Caco-2 (cell line): ENCODE results near the gene MYH14. TPM values are rescaled to one million over a fixed set of nuclear protein-coding genes. Genes with fewer than 3 reads are reported as not detected.

Experiments used
- BruUV-seq: library from RNA; stranded (reverse); fragments of 400-500 nt; replicated peaks from 2 replicates; lab custom pipeline; 2021; lab: Mats Ljungman, UMichigan
- CTCF ChIA-PET: fragments of 300-600 bp; sonication (Branson Sonifier 250); formaldehyde crosslinking; loops from one replicate; lab custom pipeline; 2022; ENCODE audit warnings: antibody characterized with exemption; lab: Charles Lee
- POLR2A ChIA-PET: fragments of 300-600 bp; sonication (Branson Sonifier 250); formaldehyde crosslinking; loops from one replicate; lab custom pipeline; 2022; ENCODE audit warnings: antibody characterized with exemption; lab: Charles Lee
- DNase-seq, 2 experiments: peaks; one replicate each; pipeline versions ENCODE4 v3.0.0 to v3.0.0-alpha.2; 2020 to 2022
- H3K27me3 ChIP-seq: replicated peaks from 2 replicates; pipeline ENCODE4 v1.6.0; 2011; ENCODE audit warnings: low read length; ENCODE audit not compliant: control insufficient read depth, insufficient read depth
- H3K36me3 ChIP-seq: 2 replicates; pipeline ENCODE4 v1.5.1; 2011; ENCODE audit warnings: low read length; ENCODE audit not compliant: control insufficient read depth, insufficient read depth
- H3K4me1 ChIP-seq: fragments of 250-450 bp; sonication (Bioruptor Pico); 2 replicates; pipeline ENCODE4 v1.5.1; 2020; ENCODE audit warnings: mild to moderate bottlenecking
- H3K4me3 ChIP-seq: 2 replicates; pipeline ENCODE4 v1.5.1; 2011; ENCODE audit warnings: low read depth, mild to moderate bottlenecking, control low read depth, low read length
- H3K9me3 ChIP-seq: fragments of 250-450 bp; sonication (Bioruptor Pico); 2 replicates; pipeline ENCODE4 v1.5.1; 2020; ENCODE audit warnings: mild to moderate bottlenecking, moderate library complexity
- H3K27ac Mint-ChIP-seq: one replicate; pipeline ENCODE4 v1.8.0; 2022; ENCODE audit warnings: mixed read lengths; ENCODE audit not compliant: unreplicated experiment
- H3K27me3 Mint-ChIP-seq: one replicate; pipeline ENCODE4 v1.8.0; 2022; ENCODE audit warnings: mixed read lengths; ENCODE audit not compliant: insufficient read depth, unreplicated experiment
- H3K36me3 Mint-ChIP-seq: one replicate; pipeline ENCODE4 v1.8.0; 2022; ENCODE audit warnings: mild to moderate bottlenecking, mixed read lengths; ENCODE audit not compliant: insufficient read depth, unreplicated experiment
- H3K4me1 Mint-ChIP-seq: one replicate; pipeline ENCODE4 v1.8.0; 2022; ENCODE audit warnings: low read depth, mixed read lengths; ENCODE audit not compliant: unreplicated experiment
- H3K4me3 Mint-ChIP-seq: one replicate; pipeline ENCODE4 v1.8.0; 2022; ENCODE audit warnings: mild to moderate bottlenecking, moderate library complexity, mixed read lengths; ENCODE audit not compliant: unreplicated experiment
- H3K9me3 Mint-ChIP-seq: one replicate; pipeline ENCODE4 v1.8.0; 2022; ENCODE audit warnings: mixed read lengths; ENCODE audit not compliant: unreplicated experiment
- intact Hi-C: fragments of 100-400 bp; cut with micrococcal nuclease; formaldehyde crosslinking; loops from one replicate; pipeline ENCODE4 v1.10.0; 2022; ENCODE audit not compliant: unreplicated experiment
- total RNA-seq: library from RNA; stranded (reverse); gene quantifications from 2 replicates; pipeline ENCODE4 v1.2.3, GENCODE V29; 2022
- TF ChIP-seq, protein P1 (sequence below), 2 experiments: fragments of 200-600 bp in 1 of 2; IDR thresholded peaks; 1 replicate in 1 of 2; 2 replicates in 1 of 2; pipeline versions ENCODE4 v1.5.1 to v1.8.0; 2011 to 2022; ENCODE audit warnings: antibody characterized with exemption in 1 of 2, control low read depth in 1 of 2, inconsistent platforms in 1 of 2, low read depth in 1 of 2, low read length in 1 of 2, mild to moderate bottlenecking in 1 of 2, moderate library complexity in 1 of 2; ENCODE audit not compliant: insufficient read depth in 1 of 2, severe bottlenecking in 1 of 2, unreplicated experiment in 1 of 2

The MYH14 gene
- total RNA-seq, 1 experiment from 2014 or later: 89.8 TPM

- Mint-ChIP-seq H3K27me3 (no peaks in the 10 kb centered on the region), H3K36me3 (peaks cover 64% of the 10 kb centered on the region), H3K9me3 (peaks cover 26% of the 10 kb centered on the region), H3K4me3 (no peak overlapping the region), H3K27ac (no peak overlapping the region), H3K4me1 (no peaks in the 10 kb centered on the region)
- peaks cover 10% of the 10 kb centered on the region for H3K36me3 ChIP-seq
- intact Hi-C loops: no loop called here
- no peaks in the 10 kb centered on the region for H3K27me3 ChIP-seq
- no TSS peak for BruUV-seq
- H3K4me3 ChIP-seq: no peak overlapping the region
- no peaks in the 10 kb centered on the region for H3K4me1 ChIP-seq
- peaks cover 13% of the 10 kb centered on the region for H3K9me3 ChIP-seq
- POLR2A ChIA-PET: no interaction called here
- CTCF ChIA-PET: interaction anchor here (0.6 kb wide), 1 partner anchor 143 kb away, joined by 3 read pairs; no protein-coding TSS in a partner anchor
- no peak for DNase-seq
- TF ChIP-seq, protein P1, sequence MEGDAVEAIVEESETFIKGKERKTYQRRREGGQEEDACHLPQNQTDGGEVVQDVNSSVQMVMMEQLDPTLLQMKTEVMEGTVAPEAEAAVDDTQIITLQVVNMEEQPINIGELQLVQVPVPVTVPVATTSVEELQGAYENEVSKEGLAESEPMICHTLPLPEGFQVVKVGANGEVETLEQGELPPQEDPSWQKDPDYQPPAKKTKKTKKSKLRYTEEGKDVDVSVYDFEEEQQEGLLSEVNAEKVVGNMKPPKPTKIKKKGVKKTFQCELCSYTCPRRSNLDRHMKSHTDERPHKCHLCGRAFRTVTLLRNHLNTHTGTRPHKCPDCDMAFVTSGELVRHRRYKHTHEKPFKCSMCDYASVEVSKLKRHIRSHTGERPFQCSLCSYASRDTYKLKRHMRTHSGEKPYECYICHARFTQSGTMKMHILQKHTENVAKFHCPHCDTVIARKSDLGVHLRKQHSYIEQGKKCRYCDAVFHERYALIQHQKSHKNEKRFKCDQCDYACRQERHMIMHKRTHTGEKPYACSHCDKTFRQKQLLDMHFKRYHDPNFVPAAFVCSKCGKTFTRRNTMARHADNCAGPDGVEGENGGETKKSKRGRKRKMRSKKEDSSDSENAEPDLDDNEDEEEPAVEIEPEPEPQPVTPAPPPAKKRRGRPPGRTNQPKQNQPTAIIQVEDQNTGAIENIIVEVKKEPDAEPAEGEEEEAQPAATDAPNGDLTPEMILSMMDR (IDR thresholded peaks at IDR 0.05; ENCODE audit: insufficient read depth in 1 of 2, low read depth in 1 of 2, low read length in 1 of 2, severe bottlenecking in 1 of 2, unreplicated experiment in 1 of 2): no peak
Observed at GRCh38 chr19:50290011-50290410, 86.6 kb downstream of the MYH14 start.

DNA sequence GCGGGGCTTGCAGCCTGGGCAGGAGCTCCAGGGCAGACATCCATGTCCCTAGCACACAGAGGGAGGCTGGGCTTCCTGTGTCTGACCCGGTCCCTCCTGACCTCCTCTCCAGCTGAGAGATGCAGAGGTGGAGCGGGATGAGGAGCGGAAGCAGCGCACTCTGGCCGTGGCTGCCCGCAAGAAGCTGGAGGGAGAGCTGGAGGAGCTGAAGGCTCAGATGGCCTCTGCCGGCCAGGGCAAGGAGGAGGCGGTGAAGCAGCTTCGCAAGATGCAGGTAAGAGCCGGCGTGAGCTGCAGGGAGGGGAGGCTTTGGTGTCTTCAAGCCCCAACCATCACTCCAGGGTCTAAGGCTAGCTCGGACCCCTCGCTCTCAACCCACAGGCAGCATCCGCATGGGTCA, 87.4 kb downstream of the MYH14 start:
- Histone ChIP-seq H3K36me3 (peaks cover 10% of the 10 kb centered on the region), H3K4me3 (no peak overlapping the region), H3K9me3 (peaks cover 6% of the 10 kb centered on the region), H3K27me3 (no peaks in the 10 kb centered on the region), H3K4me1 (no peaks in the 10 kb centered on the region)
- ChIA-PET CTCF (interaction anchor here (0.6 kb wide), 1 partner anchor 100 kb away, joined by 9 read pairs; no protein-coding TSS in a partner anchor), POLR2A (no interaction called here)
- TF ChIP-seq, protein P1 (IDR thresholded peaks at IDR 0.05; ENCODE audit: insufficient read depth in 1 of 2, low read depth in 1 of 2, low read length in 1 of 2, severe bottlenecking in 1 of 2, unreplicated experiment in 1 of 2): no peak
- H3K27me3 Mint-ChIP-seq: no peaks in the 10 kb centered on the region
- no peak overlapping the region for H3K4me3 Mint-ChIP-seq
- intact Hi-C loops: no loop called here
- no TSS peak for BruUV-seq
- H3K4me1 Mint-ChIP-seq: no peaks in the 10 kb centered on the region
- peaks cover 18% of the 10 kb centered on the region for H3K9me3 Mint-ChIP-seq
- peaks cover 62% of the 10 kb centered on the region for H3K36me3 Mint-ChIP-seq
- no peak for DNase-seq
- H3K27ac Mint-ChIP-seq: no peak overlapping the region

GRCh38 chr19:50292216-50292827, 88.9 kb downstream of the MYH14 start:
- Histone ChIP-seq H3K4me1 (no peaks in the 10 kb centered on the region), H3K27me3 (no peaks in the 10 kb centered on the region), H3K36me3 (peaks cover 8% of the 10 kb centered on the region), H3K4me3 (no peak overlapping the region), H3K9me3 (no peaks in the 10 kb centered on the region)
- Mint-ChIP-seq H3K36me3 (peaks cover 56% of the 10 kb centered on the region), H3K9me3 (peaks cover 9% of the 10 kb centered on the region), H3K4me3 (no peak overlapping the region), H3K27me3 (no peaks in the 10 kb centered on the region), H3K27ac (no peak overlapping the region), H3K4me1 (no peaks in the 10 kb centered on the region)
- CTCF ChIA-PET: no interaction called here
- TF ChIP-seq, protein P1 (IDR thresholded peaks at IDR 0.05; ENCODE audit: insufficient read depth in 1 of 2, low read depth in 1 of 2, low read length in 1 of 2, severe bottlenecking in 1 of 2, unreplicated experiment in 1 of 2): no peak
- POLR2A ChIA-PET: interaction anchor here (0.6 kb wide), 1 partner anchor 549 kb away, joined by 5 read pairs; no protein-coding TSS in a partner anchor
- BruUV-seq: no TSS peak
- intact Hi-C loops: no loop called here
- no peak for DNase-seq
